Ovary (tissue), 3 donors: ENCODE measurements around the gene COL15A1.

Experiments used
- CTCF ChIP-seq, 3 donors: fragments of 450-650 bp in 2 of 3; fragments of 200-600 bp in 1 of 3; IDR thresholded peaks; one replicate each; pipeline versions ENCODE4 v1.5.1 to v1.8.0; 2016 to 2022; ENCODE audit warnings: antibody characterized with exemption in 3 of 3, mild to moderate bottlenecking in 1 of 3
- POLR2A ChIP-seq: fragments of 450-650 bp; IDR thresholded peaks from one replicate; pipeline ENCODE4 v1.6.1; 2017; ENCODE audit warnings: antibody characterized with exemption, mild to moderate bottlenecking, moderate library complexity
- donor health status: DM: no; HTN: no; CAD: no.

- no peak for TF ChIP-seq CTCF (IDR thresholded peaks at IDR 0.05)
- TF ChIP-seq POLR2A, result no peak
These were observed 169.8 kb downstream of the COL15A1 start for GRCh38 chr9:99113414-99114048.
